Small intestine (tissue), 7 donors: ENCODE results near the gene EHD4. TPM values are rescaled to one million over a fixed set of nuclear protein-coding genes. Genes with fewer than 3 reads are reported as not detected.

ENCODE experiments used
- DNase-seq, 2 donors: peaks; one replicate each; pipeline versions ENCODE4 v3.0.0 to v3.0.0-alpha.2; 2013
- FAIRE-seq: peaks from 2 replicates; lab custom pipeline; 2012; peaks lifted over from hg19 to GRCh38; lab: Jason Lieb, UNC
- H3K27ac ChIP-seq, 3 donors: one replicate each; pipeline ENCODE4 v1.5.1; 2013; ENCODE audit warnings: low read length in 2 of 3, mild to moderate bottlenecking in 2 of 3, control low read depth in 1 of 3, inconsistent platforms in 1 of 3, low read depth in 1 of 3, moderate library complexity in 1 of 3
- H3K27me3 ChIP-seq, 3 donors: one replicate each; pipeline ENCODE4 v1.6.1; 2013; ENCODE audit warnings: low read length in 3 of 3, inconsistent platforms in 1 of 3; ENCODE audit not compliant: control insufficient read depth in 3 of 3, insufficient read depth in 3 of 3
- H3K36me3 ChIP-seq, 3 donors: one replicate each; pipeline ENCODE4 v1.6.1; 2013; ENCODE audit warnings: low read length in 3 of 3, inconsistent platforms in 1 of 3, low read depth in 1 of 3, mild to moderate bottlenecking in 1 of 3, moderate library complexity in 1 of 3; ENCODE audit not compliant: control insufficient read depth in 3 of 3, insufficient read depth in 2 of 3
- H3K4me1 ChIP-seq, 3 donors: one replicate each; pipeline ENCODE4 v1.6.1; 2013; ENCODE audit warnings: low read length in 2 of 3, inconsistent platforms in 1 of 3, low read depth in 1 of 3, mild to moderate bottlenecking in 1 of 3, moderate library complexity in 1 of 3; ENCODE audit not compliant: control insufficient read depth in 3 of 3, insufficient read depth in 2 of 3
- H3K4me3 ChIP-seq, 3 donors: one replicate each; pipeline ENCODE4 v1.5.1; 2013; ENCODE audit warnings: low read length in 3 of 3, control low read depth in 1 of 3, inconsistent platforms in 1 of 3, low read depth in 1 of 3, mild to moderate bottlenecking in 1 of 3, moderate library complexity in 1 of 3
- H3K9me3 ChIP-seq, 2 donors: one replicate each; pipeline ENCODE4 v1.6.1; 2013; ENCODE audit warnings: low read depth in 1 of 2, low read length in 1 of 2; ENCODE audit not compliant: control insufficient read depth in 2 of 2, insufficient read depth in 1 of 2
- WGBS, 3 donors: extraction: QIAGEN DNeasy Blood & Tissue Kit; methylation state at CpG; one replicate each; pipeline ENCODE4 v1.1.7; 2013; 5-methylcytosine and 5-hydroxymethylcytosine counted together
- polyA plus RNA-seq, 4 donors: library from polyadenylated mRNA; stranded (reverse) in 3 of 4; unstranded in 1 of 4; fragments of 200-250 nt in 3 of 4; fragments of 120-200 nt in 1 of 4; gene quantifications; one replicate each; pipeline versions ENCODE4 v1.2.1 to v1.2.3, GENCODE V29; 2013
- donor health status: healthy with polysubstance abuse.
- donor health status: control.
- donor health status: control.
- donor health status: Bipolar disorder and iron deficiency.
- donor health status: healthy.

Gene EHD4
- polyA plus RNA-seq, 4 donors = 9.4 to 14.1 (median 11.5) TPM

DNA sequence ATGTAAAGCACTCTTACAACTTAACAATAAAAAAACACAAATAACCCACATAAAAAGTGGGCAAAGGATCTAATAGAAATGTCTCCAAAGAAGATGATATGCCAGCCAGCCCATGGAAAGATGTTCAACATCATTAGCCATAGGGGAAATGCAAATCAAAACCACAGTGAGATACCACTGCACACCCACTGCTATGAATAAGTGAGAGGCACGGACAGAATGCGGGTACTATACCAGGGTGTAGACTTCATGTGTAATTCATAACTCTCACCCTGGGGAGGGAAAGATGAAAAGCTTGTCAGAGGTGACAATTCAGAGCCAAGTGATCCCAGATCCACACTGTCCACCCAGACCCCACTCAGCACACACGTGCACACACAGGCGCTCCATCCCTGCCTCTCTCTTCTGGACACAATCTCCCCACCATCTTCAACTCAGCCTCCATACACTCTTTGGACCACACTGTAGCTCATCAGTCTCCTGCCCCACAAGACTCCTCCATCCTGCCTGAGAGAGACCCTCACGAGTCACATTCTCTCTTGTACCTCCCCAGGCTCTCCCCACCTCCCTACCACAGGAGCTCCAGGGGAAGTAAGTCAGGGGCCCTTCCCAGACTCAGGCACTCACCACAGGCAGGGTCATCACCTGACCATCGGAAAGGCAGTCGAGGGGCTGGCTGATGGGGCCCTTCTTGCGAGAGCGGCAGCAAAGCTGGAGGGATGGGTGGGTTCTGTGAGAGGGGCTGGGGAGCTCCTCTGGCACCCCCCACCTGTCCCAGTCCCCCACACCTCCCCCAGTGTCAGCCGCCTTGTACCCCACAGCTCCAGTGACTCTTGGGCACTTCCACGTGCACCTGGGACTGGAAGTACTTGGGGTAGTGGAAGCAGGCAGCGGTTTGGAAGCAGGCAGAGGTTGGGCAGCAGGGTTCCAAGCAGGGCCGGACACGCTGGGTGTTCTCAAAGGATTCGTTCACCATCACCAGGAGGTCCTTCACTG lies 27.2 kb upstream of the EHD4 start:
- WGBS, 3 donors = 83 to 85% (median 84%) methylated on average over 15 of the region's 15 CpGs
- FAIRE-seq (no peak), DNase-seq (no peak)
- Histone ChIP-seq H3K9me3 (no peaks in the 10 kb centered on the region), H3K27ac (no peak overlapping the region), H3K27me3 (peaks cover 0 to 2% (median 0%) of the 10 kb centered on the region in 3 donors), H3K4me1 (no peaks in the 10 kb centered on the region), H3K36me3 (no peaks in the 10 kb centered on the region), H3K4me3 (no peak overlapping the region)

DNA sequence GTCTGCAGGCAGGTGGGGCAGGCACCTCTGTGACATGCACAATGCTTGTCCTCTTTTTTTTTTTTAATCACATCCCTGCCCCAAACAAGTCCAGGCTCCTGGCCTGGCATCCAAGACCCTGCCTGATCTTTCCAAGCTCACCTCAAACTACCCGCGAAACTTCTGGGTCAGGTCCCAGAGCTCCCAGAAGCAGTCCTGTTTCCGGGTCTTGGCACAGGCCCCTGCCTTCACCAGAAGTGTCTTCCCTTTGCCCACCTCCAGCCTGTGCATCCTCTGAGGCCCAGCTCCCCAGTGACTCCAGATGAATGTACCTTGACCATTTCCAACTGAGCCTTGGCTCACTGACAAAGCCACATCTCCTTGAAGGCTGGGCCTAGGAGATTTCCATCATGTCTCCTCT lies 25.5 kb upstream of the EHD4 start:
- WGBS, 3 donors = 67 to 87% (median 70%) methylated on average over 3 of the region's 3 CpGs
- H3K27ac ChIP-seq = no peak overlapping the region
- FAIRE-seq (no peak), DNase-seq (no peak)
- H3K4me3 ChIP-seq = no peak overlapping the region
- H3K9me3 ChIP-seq = no peaks in the 10 kb centered on the region
- no peaks in the 10 kb centered on the region for H3K36me3 ChIP-seq
- peaks cover 0 to 2% (median 0%) of the 10 kb centered on the region in 3 donors for H3K27me3 ChIP-seq
- no peaks in the 10 kb centered on the region for H3K4me1 ChIP-seq

DNA sequence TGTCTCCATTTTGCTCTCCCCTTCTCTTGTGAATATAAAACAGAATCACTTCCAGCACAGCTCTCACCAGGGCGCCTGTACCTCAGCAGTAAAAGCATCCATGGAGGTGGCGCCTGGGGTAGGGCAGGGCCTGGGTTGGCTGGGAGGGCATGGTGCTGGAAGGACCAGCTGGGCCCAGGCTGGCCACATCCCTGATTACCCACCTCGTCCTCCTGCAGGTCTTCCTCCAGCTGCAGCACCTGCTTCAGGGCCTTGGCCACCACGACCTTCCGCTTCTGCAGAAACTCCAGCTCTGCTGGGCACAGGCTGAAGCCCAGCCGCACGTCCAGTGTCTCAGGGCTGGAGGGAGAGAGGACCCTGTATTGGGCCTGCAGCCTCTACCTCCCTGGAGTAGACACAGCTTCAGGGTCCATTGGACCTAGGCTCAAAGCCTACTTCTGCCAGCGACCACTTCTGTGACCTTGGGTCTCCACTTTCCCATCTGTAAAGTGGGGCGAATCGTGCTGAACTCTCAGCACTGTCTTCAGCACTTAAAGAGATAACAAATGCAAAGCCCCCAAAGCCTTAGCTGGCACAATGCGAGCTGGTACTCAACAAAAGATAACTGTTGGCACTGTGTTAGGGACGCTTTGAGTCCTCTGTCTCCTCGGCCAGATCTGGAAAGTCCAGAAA lies 24.7 kb upstream of the EHD4 start:
- Histone ChIP-seq H3K4me1 (no peaks in the 10 kb centered on the region), H3K9me3 (no peaks in the 10 kb centered on the region), H3K36me3 (no peaks in the 10 kb centered on the region), H3K27ac (no peak overlapping the region), H3K4me3 (no peak overlapping the region), H3K27me3 (peaks cover 0 to 2% (median 0%) of the 10 kb centered on the region in 3 donors)
- DNase-seq (no peak), FAIRE-seq (no peak)
- 87 to 92% (median 87%) methylated on average over 13 of the region's 13 CpGs for WGBS, 3 donors

DNA sequence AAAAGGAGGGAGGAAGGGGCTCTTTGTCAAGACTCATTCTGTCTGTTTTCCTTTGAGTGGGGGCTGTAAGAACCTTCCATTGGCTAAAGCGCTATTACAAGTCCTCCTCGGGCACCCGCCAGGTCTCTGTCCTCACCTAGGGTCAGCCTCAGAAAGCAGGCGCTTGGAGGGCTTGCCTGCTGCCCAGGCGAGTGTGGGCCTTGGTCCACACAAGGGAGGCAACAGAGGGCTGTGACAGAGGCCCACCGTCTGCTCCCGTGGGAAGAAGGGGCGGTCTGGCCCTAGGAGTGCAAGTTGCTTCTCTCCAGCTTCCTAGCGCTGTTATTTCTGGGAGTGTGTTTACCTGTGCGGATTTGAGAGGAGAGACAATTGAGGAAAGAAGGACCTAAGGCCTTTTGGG lies 24.0 kb upstream of the EHD4 start:
- H3K36me3 ChIP-seq = no peaks in the 10 kb centered on the region
- peaks cover 0 to 2% (median 0%) of the 10 kb centered on the region in 3 donors for H3K27me3 ChIP-seq
- DNase-seq (no peak), FAIRE-seq (no peak)
- no peaks in the 10 kb centered on the region for H3K4me1 ChIP-seq
- H3K9me3 ChIP-seq = no peaks in the 10 kb centered on the region
- no peak overlapping the region for H3K4me3 ChIP-seq
- H3K27ac ChIP-seq = no peak overlapping the region
- 90 to 97% (median 95%) methylated on average over 10 of the region's 10 CpGs for WGBS, 3 donors

DNA sequence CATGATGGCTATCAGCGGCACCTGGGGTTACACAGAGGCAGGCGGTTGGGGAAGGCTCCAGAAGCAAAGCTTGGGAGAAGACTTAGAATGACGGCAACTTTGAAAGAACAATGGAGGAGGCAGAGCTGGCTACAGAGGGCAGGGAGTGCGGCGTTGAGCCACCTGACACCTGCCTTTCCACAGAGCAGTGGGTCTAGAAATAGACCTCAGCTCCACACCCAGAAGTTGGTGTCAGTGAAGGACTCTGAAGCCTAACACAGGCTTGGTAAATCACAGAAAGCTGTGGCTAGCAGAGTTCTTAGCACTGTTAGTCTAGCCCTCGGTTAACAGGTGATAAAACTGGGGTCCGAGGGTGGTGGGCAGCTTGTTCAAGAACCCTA lies 23.1 kb upstream of the EHD4 start:
- FAIRE-seq (no peak), DNase-seq (no peak)
- Histone ChIP-seq H3K27me3 (peaks cover 0 to 2% (median 0%) of the 10 kb centered on the region in 3 donors), H3K4me1 (no peaks in the 10 kb centered on the region), H3K9me3 (no peaks in the 10 kb centered on the region), H3K36me3 (no peaks in the 10 kb centered on the region), H3K27ac (no peak overlapping the region), H3K4me3 (no peak overlapping the region)
- 92 to 97% (median 94%) methylated on average over 7 of the region's 7 CpGs for WGBS, 3 donors

DNA sequence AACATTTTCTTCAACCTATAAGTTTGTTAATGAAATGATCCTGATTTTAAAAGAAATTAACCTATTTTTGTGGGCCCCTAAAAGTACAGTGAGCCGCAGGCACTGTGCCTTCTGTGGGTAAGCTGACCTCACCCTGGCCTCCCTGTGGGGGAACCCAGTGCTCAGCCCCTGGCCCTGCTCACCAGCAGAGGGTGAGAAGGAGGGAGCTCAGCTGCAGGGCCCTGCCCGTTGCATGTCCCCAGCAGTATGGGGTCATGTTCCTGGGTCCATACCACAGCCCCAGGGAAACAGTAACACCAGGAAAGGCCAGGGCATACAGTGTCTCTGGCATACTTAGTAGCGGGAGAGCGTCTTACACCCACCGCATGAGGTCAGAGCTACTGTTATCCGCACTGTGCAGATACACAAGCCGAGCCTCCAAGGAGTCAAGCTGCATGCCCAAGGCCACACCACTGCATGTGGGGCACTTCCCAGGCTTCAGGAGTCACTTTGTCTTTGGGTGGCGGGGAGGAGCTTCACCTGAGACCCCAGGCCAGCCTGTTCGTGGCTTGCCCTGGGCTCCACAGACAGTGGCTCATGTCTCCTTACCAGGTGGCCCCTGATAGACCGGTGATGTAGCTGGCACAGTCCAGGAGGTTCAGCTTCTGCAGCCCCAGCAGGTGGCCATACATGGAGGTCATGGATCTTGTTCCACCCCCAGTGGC lies 22.6 kb upstream of the EHD4 start:
- Histone ChIP-seq H3K27me3 (no peaks in the 10 kb centered on the region), H3K36me3 (no peaks in the 10 kb centered on the region), H3K27ac (no peak overlapping the region), H3K4me1 (no peaks in the 10 kb centered on the region), H3K4me3 (no peak overlapping the region), H3K9me3 (no peaks in the 10 kb centered on the region)
- 83 to 87% (median 84%) methylated on average over 10 of the region's 10 CpGs for WGBS, 3 donors
- FAIRE-seq (no peak), DNase-seq (no peak)

DNA sequence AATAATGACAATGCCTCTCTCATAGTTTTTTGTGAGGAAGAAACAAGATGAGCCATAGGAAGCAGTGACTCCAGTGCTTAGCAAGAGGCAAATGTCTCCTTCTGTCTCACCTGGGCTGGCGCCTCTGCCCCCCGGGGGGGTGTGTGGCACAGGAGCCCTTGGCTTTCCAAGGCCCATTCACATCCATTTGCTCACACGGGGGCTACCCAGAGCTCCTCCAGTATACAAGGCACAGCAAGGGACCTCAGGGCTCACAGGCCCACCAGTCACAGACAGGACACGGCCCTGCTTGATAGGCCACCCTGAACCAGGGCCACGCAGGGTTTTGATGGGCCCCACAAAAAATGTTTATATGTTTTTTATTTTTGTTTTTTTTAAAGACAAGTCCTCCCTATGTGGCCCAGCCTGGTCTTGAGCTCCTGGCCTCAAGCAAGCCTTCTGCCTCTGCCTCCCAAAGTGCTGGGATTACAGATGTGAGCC lies 21.9 kb upstream of the EHD4 start:
- H3K27ac ChIP-seq = no peak overlapping the region
- WGBS, 3 donors = 73 to 79% (median 77%) methylated on average over 5 of the region's 5 CpGs
- FAIRE-seq (no peak), DNase-seq (no peak)
- no peak overlapping the region for H3K4me3 ChIP-seq
- H3K9me3 ChIP-seq = no peaks in the 10 kb centered on the region
- H3K4me1 ChIP-seq = no peaks in the 10 kb centered on the region
- H3K36me3 ChIP-seq = no peaks in the 10 kb centered on the region
- no peaks in the 10 kb centered on the region for H3K27me3 ChIP-seq
